Neuronal stem cell (in vitro differentiated cells): ENCODE data around the gene MYO16.

Source experiments
- DNase-seq: peaks from one replicate; pipeline ENCODE4 v3.0.0-alpha.2; 2013; ENCODE audit warnings: low spot score
- H2AFZ ChIP-seq: one replicate; pipeline ENCODE4 v1.6.1; 2013; ENCODE audit warnings: mild to moderate bottlenecking, low read length, inconsistent platforms
- H2AK5ac ChIP-seq: 2 replicates; pipeline ENCODE4 v1.6.1; 2013; ENCODE audit warnings: low read depth, mild to moderate bottlenecking, inconsistent platforms, low read length, moderate library complexity, mixed read lengths
- H2BK120ac ChIP-seq: 2 replicates; pipeline ENCODE4 v1.6.1; 2013; ENCODE audit warnings: low read depth, mild to moderate bottlenecking, inconsistent platforms, low read length, moderate library complexity, mixed read lengths
- H2BK12ac ChIP-seq: one replicate; pipeline ENCODE4 v1.6.1; 2013; ENCODE audit warnings: low read length, inconsistent platforms
- H2BK15ac ChIP-seq: 2 replicates; pipeline ENCODE4 v1.6.1; 2013; ENCODE audit warnings: mild to moderate bottlenecking, low read length, inconsistent platforms, mixed read lengths
- H2BK5ac ChIP-seq: one replicate; pipeline ENCODE4 v1.6.1; 2013; ENCODE audit warnings: inconsistent platforms, mild to moderate bottlenecking, low read length, moderate library complexity
- H3K14ac ChIP-seq: one replicate; pipeline ENCODE4 v1.6.1; 2013; ENCODE audit warnings: low read length, inconsistent platforms
- H3K18ac ChIP-seq: 2 replicates; pipeline ENCODE4 v1.6.1; 2013; ENCODE audit warnings: low read length, inconsistent platforms
- H3K23ac ChIP-seq: 2 replicates; pipeline ENCODE4 v1.6.1; 2013; ENCODE audit warnings: low read depth, mild to moderate bottlenecking, mixed read lengths, low read length, inconsistent platforms; ENCODE audit not compliant: poor library complexity
- H3K27ac ChIP-seq: replicated peaks from 3 replicates; pipeline ENCODE4 v1.5.1; 2013; ENCODE audit warnings: low read length, inconsistent platforms
- H3K27me3 ChIP-seq, 3 experiments: 2 replicates each; pipeline ENCODE4 v1.6.1; 2013; ENCODE audit warnings: low read length in 3 of 3, mild to moderate bottlenecking in 2 of 3, inconsistent platforms in 1 of 3, low read depth in 1 of 3, mixed read lengths in 1 of 3, moderate library complexity in 1 of 3; ENCODE audit not compliant: control insufficient read depth in 3 of 3, insufficient read depth in 3 of 3
- H3K36me3 ChIP-seq, 2 donors: replicated peaks in 1 of 2; 2 replicates each; pipeline ENCODE4 v1.6.1; 2013; ENCODE audit warnings: low read length in 2 of 2; ENCODE audit not compliant: control insufficient read depth in 2 of 2, insufficient read depth in 2 of 2
- H3K4ac ChIP-seq: 2 replicates; pipeline ENCODE4 v1.6.1; 2013; ENCODE audit warnings: inconsistent platforms, mild to moderate bottlenecking, low read length, moderate library complexity
- H3K4me1 ChIP-seq, 2 donors: 1 replicate in 1 of 2; 2 replicates in 1 of 2; pipeline ENCODE4 v1.6.1; 2013; ENCODE audit warnings: low read length in 2 of 2, low read depth in 1 of 2; ENCODE audit not compliant: control insufficient read depth in 2 of 2, insufficient read depth in 1 of 2
- H3K4me2 ChIP-seq: one replicate; pipeline ENCODE4 v1.6.1; 2013; ENCODE audit warnings: mild to moderate bottlenecking, low read length, inconsistent platforms; ENCODE audit not compliant: insufficient read depth, poor library complexity, severe bottlenecking
- H3K4me3 ChIP-seq, 2 donors: 2 replicates each; pipeline ENCODE4 v1.5.1; 2013; ENCODE audit warnings: low read length in 2 of 2, mild to moderate bottlenecking in 2 of 2, inconsistent platforms in 1 of 2, moderate library complexity in 1 of 2
- H3K79me1 ChIP-seq: one replicate; pipeline ENCODE4 v1.6.1; 2013; ENCODE audit warnings: low read depth, mild to moderate bottlenecking, inconsistent platforms, low read length, moderate library complexity
- H3K9ac ChIP-seq: one replicate; pipeline ENCODE4 v1.6.1; 2013; ENCODE audit warnings: mild to moderate bottlenecking, low read depth, low read length, inconsistent platforms; ENCODE audit not compliant: poor library complexity
- H3K9me3 ChIP-seq, 2 donors: replicated peaks in 1 of 2; 2 replicates each; pipeline versions ENCODE3 to v1.6.1; 2013; ENCODE audit warnings: low read length in 2 of 2, mild to moderate bottlenecking in 2 of 2, inconsistent platforms in 1 of 2, low read depth in 1 of 2, mixed read lengths in 1 of 2, moderate library complexity in 1 of 2; ENCODE audit not compliant: control insufficient read depth in 2 of 2, insufficient read depth in 1 of 2
- H4K8ac ChIP-seq: one replicate; pipeline ENCODE4 v1.6.1; 2013; ENCODE audit warnings: low read depth, mild to moderate bottlenecking, inconsistent platforms, low read length, moderate library complexity
- H4K91ac ChIP-seq: one replicate; pipeline ENCODE4 v1.6.1; 2013; ENCODE audit warnings: low read length, low read depth, mild to moderate bottlenecking, inconsistent platforms; ENCODE audit not compliant: poor library complexity
- WGBS, 2 donors: extraction: QIAGEN DNeasy Blood & Tissue Kit; methylation state at CpG; one replicate each; pipeline ENCODE4 v1.1.7; 2013; ENCODE audit warnings: missing lambda C conversion rate in 2 of 2, mixed read lengths in 1 of 2; ENCODE audit not compliant: insufficient read length in 2 of 2, insufficient replicate concordance in 1 of 2; ENCODE audit errors: extremely low coverage in 2 of 2; 5-methylcytosine and 5-hydroxymethylcytosine counted together

MYO16 gene

GRCh38 chr13:108787700-108788414, 158.4 kb downstream of the MYO16 start:
- Histone ChIP-seq H2AFZ (no peak overlapping the region), H4K8ac (no peak overlapping the region), H3K18ac (no peak overlapping the region), H3K79me1 (no peaks in the 10 kb centered on the region), H3K27ac (no peak overlapping the region), H2AK5ac (no peak overlapping the region), H4K91ac (no peak overlapping the region), H3K27me3 (no peaks in the 10 kb centered on the region), H3K9me3 (peaks cover 0 to 6% of the 10 kb centered on the region in 2 donors), H2BK120ac (no peak overlapping the region), H2BK15ac (no peak overlapping the region), H3K23ac (no peak overlapping the region), H3K14ac (no peak overlapping the region), H3K4ac (no peak overlapping the region), H3K36me3 (no peaks in the 10 kb centered on the region), H2BK5ac (no peak overlapping the region), H3K4me2 (no peak overlapping the region), H3K4me3 (no peak overlapping the region), H3K4me1 (peaks cover 3 to 14% of the 10 kb centered on the region in 2 donors), H3K9ac (no peak overlapping the region), H2BK12ac (no peak overlapping the region)
- DNase-seq = no peak
- no CpG with 5 or more reads among the region's 14 CpGs for WGBS, 2 donors

- Histone ChIP-seq H2BK15ac (no peak overlapping the region), H3K79me1 (no peaks in the 10 kb centered on the region), H2AFZ (no peak overlapping the region), H3K23ac (no peak overlapping the region), H3K27me3 (no peaks in the 10 kb centered on the region), H4K8ac (no peak overlapping the region), H4K91ac (no peak overlapping the region), H2BK5ac (no peak overlapping the region), H2BK120ac (no peak overlapping the region), H3K9ac (no peak overlapping the region), H3K27ac (no peak overlapping the region), H3K4me2 (no peak overlapping the region), H3K4ac (no peak overlapping the region), H3K18ac (no peak overlapping the region), H3K36me3 (no peaks in the 10 kb centered on the region), H2BK12ac (no peak overlapping the region), H3K9me3 (no peaks in the 10 kb centered on the region), H3K14ac (no peak overlapping the region), H3K4me1 (peaks cover 3 to 14% of the 10 kb centered on the region in 2 donors), H3K4me3 (no peak overlapping the region), H2AK5ac (no peak overlapping the region)
- WGBS, 2 donors = no CpG with 5 or more reads among the region's 2 CpGs
- no peak for DNase-seq
Measured at GRCh38 chr13:108789476-108789875, 160.1 kb downstream of the MYO16 start.

- Histone ChIP-seq H3K4me2 (no peak overlapping the region), H3K23ac (no peak overlapping the region), H2AFZ (no peak overlapping the region), H3K14ac (no peak overlapping the region), H4K91ac (no peak overlapping the region), H3K18ac (no peak overlapping the region), H4K8ac (no peak overlapping the region), H3K36me3 (no peaks in the 10 kb centered on the region), H2BK12ac (no peak overlapping the region), H3K4me1 (no peaks in the 10 kb centered on the region), H3K27me3 (no peaks in the 10 kb centered on the region), H2BK15ac (no peak overlapping the region), H3K9ac (no peak overlapping the region), H3K4me3 (no peak overlapping the region), H3K4ac (no peak overlapping the region), H3K27ac (no peak overlapping the region), H2BK120ac (no peak overlapping the region), H3K9me3 (no peaks in the 10 kb centered on the region), H3K79me1 (no peaks in the 10 kb centered on the region), H2BK5ac (no peak overlapping the region), H2AK5ac (no peak overlapping the region)
- no CpG with 5 or more reads among the region's 4 CpGs for WGBS, 2 donors
- no peak for DNase-seq
Measured at GRCh38 chr13:108795841-108796240, 166.4 kb downstream of the MYO16 start.

- H3K18ac ChIP-seq = no peak overlapping the region
- H2AFZ ChIP-seq = no peak overlapping the region
- no peak overlapping the region for H3K9ac ChIP-seq
- H4K91ac ChIP-seq = no peak overlapping the region
- no peak overlapping the region for H2BK12ac ChIP-seq
- H3K4ac ChIP-seq = no peak overlapping the region
- no peak overlapping the region for H4K8ac ChIP-seq
- no peaks in the 10 kb centered on the region for H3K36me3 ChIP-seq
- H3K79me1 ChIP-seq = no peaks in the 10 kb centered on the region
- no peak overlapping the region for H3K27ac ChIP-seq
- H3K4me2 ChIP-seq = no peak overlapping the region
- H3K9me3 ChIP-seq = no peaks in the 10 kb centered on the region
- no peak overlapping the region for H2AK5ac ChIP-seq
- H3K4me3 ChIP-seq = no peak overlapping the region
- H2BK120ac ChIP-seq = no peak overlapping the region
- no peaks in the 10 kb centered on the region for H3K27me3 ChIP-seq
- no peak overlapping the region for H3K14ac ChIP-seq
- WGBS, 2 donors = no CpG with 5 or more reads among the region's 3 CpGs
- no peaks in the 10 kb centered on the region for H3K4me1 ChIP-seq
- no peak overlapping the region for H2BK5ac ChIP-seq
- no peak overlapping the region for H2BK15ac ChIP-seq
- no peak for DNase-seq
- no peak overlapping the region for H3K23ac ChIP-seq
Measured at GRCh38 chr13:108797354-108797753, 167.9 kb downstream of the MYO16 start.
